GM21786 (cell line): ENCODE data around the gene ZNF74.
"Not testable (repeated sequence)": the region's sequence is repeated elsewhere in the genome, so short reads cannot be mapped to it uniquely, and the experiment has no call there.

Experiments used
- ATAC-seq: cut with Tn5 transposase; IDR thresholded peaks from one replicate; pipeline ENCODE4 v1.9.1; 2021; ENCODE audit not compliant: unreplicated experiment

ZNF74 gene

GRCh38 chr22:20441631-20442484 is 47.9 kb downstream of the ZNF74 start:
- ATAC-seq, result no peak

- ATAC-seq, result no peak
Measured at GRCh38 chr22:20442485-20443284, 48.7 kb downstream of the ZNF74 start.

GRCh38 chr22:20444325-20444724 is 50.4 kb downstream of the ZNF74 start:
- ATAC-seq, result no peak

GRCh38 chr22:20446383-20446970 is 52.5 kb downstream of the ZNF74 start:
- ATAC-seq, result no peak

GRCh38 chr22:20448630-20449029 is 54.7 kb downstream of the ZNF74 start:
- no peak for ATAC-seq

- ATAC-seq, result no peak
Measured at GRCh38 chr22:20449819-20450550, 56.0 kb downstream of the ZNF74 start.

GRCh38 chr22:20450551-20450906 is 56.6 kb downstream of the ZNF74 start:
- ATAC-seq, result no peak

GRCh38 chr22:20451129-20451778 is 57.3 kb downstream of the ZNF74 start:
- not testable (repeated sequence) for ATAC-seq

- ATAC-seq, result no peak
Measured at GRCh38 chr22:20451920-20452319, 58.0 kb downstream of the ZNF74 start.

GRCh38 chr22:20453222-20453621 is 59.3 kb downstream of the ZNF74 start:
- ATAC-seq, result no peak

GRCh38 chr22:20455709-20456063 is 61.7 kb downstream of the ZNF74 start:
- ATAC-seq, result no peak

- no peak for ATAC-seq
Measured at GRCh38 chr22:20456064-20456721, 62.2 kb downstream of the ZNF74 start.

GRCh38 chr22:20456722-20457076 is 62.7 kb downstream of the ZNF74 start:
- ATAC-seq, result no peak

GRCh38 chr22:20457506-20458240 is 63.7 kb downstream of the ZNF74 start:
- no peak for ATAC-seq
